Heart left ventricle (tissue), 16 donors: ENCODE results near the gene PRR5. TPM values are rescaled to one million over a fixed set of nuclear protein-coding genes. Genes with fewer than 3 reads are reported as not detected.

Source experiments
- ATAC-seq, 4 donors: fragments of 200-7000 bp; cut with Tn5 transposase; one replicate each; pipeline ENCODE4 v1.9.1; 2020 to 2022; ENCODE audit warnings: moderate library complexity in 4 of 4, mild to moderate bottlenecking in 3 of 4, moderate number of reproducible peaks in 1 of 4
- DNase-seq, 5 donors: peaks; one replicate each; pipeline ENCODE4 v3.0.0-alpha.2; 2020
- H3K27ac ChIP-seq, 12 donors: fragments of 200-600 bp; sonication (generic) in 4 of 12; one replicate each; pipeline versions ENCODE4 v1.5.0 to v1.8.0; 2016 to 2022; ENCODE audit warnings: mild to moderate bottlenecking in 2 of 12
- H3K27me3 ChIP-seq, 9 donors: fragments of 200-600 bp; sonication (generic) in 2 of 9; one replicate each; pipeline versions ENCODE4 v1.5.1 to v1.8.0; 2016 to 2022; ENCODE audit warnings: mild to moderate bottlenecking in 3 of 9
- H3K36me3 ChIP-seq, 9 donors: fragments of 200-600 bp; sonication (generic) in 2 of 9; one replicate each; pipeline versions ENCODE4 v1.5.0 to v1.8.0; 2018 to 2022; ENCODE audit warnings: mild to moderate bottlenecking in 2 of 9
- H3K4me1 ChIP-seq, 12 donors: fragments of 200-600 bp; sonication (generic) in 4 of 12; one replicate each; pipeline versions ENCODE4 v1.5.0 to v1.8.0; 2016 to 2022; ENCODE audit warnings: mild to moderate bottlenecking in 3 of 12
- H3K4me3 ChIP-seq, 12 donors: fragments of 200-600 bp; sonication (generic) in 4 of 12; one replicate each; pipeline versions ENCODE4 v1.5.0 to v1.8.0; 2017 to 2022; ENCODE audit warnings: mild to moderate bottlenecking in 9 of 12, moderate library complexity in 4 of 12
- H3K9me3 ChIP-seq, 12 donors: fragments of 200-600 bp; sonication (generic) in 4 of 12; one replicate each; pipeline versions ENCODE4 v1.5.0 to v1.8.0; 2016 to 2022; ENCODE audit warnings: mild to moderate bottlenecking in 1 of 12
- POLR2A ChIP-seq, 2 donors: fragments of 450-650 bp; IDR thresholded peaks; one replicate each; pipeline ENCODE4 v1.6.1; 2017; ENCODE audit warnings: antibody characterized with exemption in 2 of 2, mild to moderate bottlenecking in 2 of 2, moderate library complexity in 2 of 2
- WGBS, 4 donors: extraction: QIAGEN DNeasy Blood & Tissue Kit in 2 of 4; methylation state at CpG; one replicate each; pipeline versions ENCODE4 v1.1.5 to v1.1.7; 2013 to 2018; 5-methylcytosine and 5-hydroxymethylcytosine counted together
- intact Hi-C, 10 donors: fragments of 100-400 bp; cut with DNase I; formaldehyde crosslinking; loops; one replicate each; pipeline versions ENCODE4 v1.11.1 to v1.14.2; 2022
- polyA plus RNA-seq, 2 donors: library from polyadenylated mRNA; stranded (reverse); fragments of 200-250 nt; gene quantifications; one replicate each; pipeline ENCODE4 v1.2.3, GENCODE V29; 2013
- total RNA-seq, 9 donors: library from RNA; depleted of rRNA in 2 of 9; stranded (reverse); fragments of >200 nt in 2 of 9; fragmentation: NEBNext Ultra II Directional in 3 of 9; extraction: Animal tissue kit (Norgen Biotek cat#: 25700) in 3 of 9; gene quantifications; one replicate each; pipeline versions ENCODE4 v1.1.0 to v1.2.4, GENCODE V29; 2016 to 2023
- TF ChIP-seq, protein P1 (sequence below), 12 donors: fragments of 200-600 bp; sonication (generic) in 4 of 12; IDR thresholded peaks; one replicate each; pipeline versions ENCODE4 v1.5.0 to v1.8.0; 2018 to 2022; ENCODE audit warnings: antibody characterized with exemption in 12 of 12, mild to moderate bottlenecking in 5 of 12
- donor health status: ischemic (EF 13 %, LVEDD 7.1; RV severe dilation, severe dysfunction).
- donor health status: healthy with polysubstance abuse.
- donor health status: DM: no; HTN: yes; CAD: no.
- donor health status: DM: no; HTN: no; CAD: no.
- donor health status: ischemic (EF 25% LVEDD 6.9; RV normal size, moderate dysfunction).
- donor health status: ischemic (EF 25% LVEDD 5.7; RV mildly dilated, moderate dysfunction).
- donor health status: healthy.
- donor health status: DM: yes; HTN: yes; CAD: no.
- donor health status: ischemic (EF 35%, LVEDD 5.7; RV mildly dilated, moderate dysfunction).
- donor health status: nonischemic (EF 11% LVEDD 7.7; RV severe dilation, severe dysfunction).
- donor health status: DM: yes; HTN: yes; CAD: no.
- donor health status: PGD.
- donor health status: ischemic (EF 29% LVEDD 5.4; RV normal size, mild dysfunction).
- donor health status: nonischemic (EF 23%, LVEDD 6.1; RV moderate dilation, normal function).

PRR5 gene
- total and polyA plus RNA-seq, 11 donors, result 1.6 to 9.5 (median 2.2) TPM

DNA sequence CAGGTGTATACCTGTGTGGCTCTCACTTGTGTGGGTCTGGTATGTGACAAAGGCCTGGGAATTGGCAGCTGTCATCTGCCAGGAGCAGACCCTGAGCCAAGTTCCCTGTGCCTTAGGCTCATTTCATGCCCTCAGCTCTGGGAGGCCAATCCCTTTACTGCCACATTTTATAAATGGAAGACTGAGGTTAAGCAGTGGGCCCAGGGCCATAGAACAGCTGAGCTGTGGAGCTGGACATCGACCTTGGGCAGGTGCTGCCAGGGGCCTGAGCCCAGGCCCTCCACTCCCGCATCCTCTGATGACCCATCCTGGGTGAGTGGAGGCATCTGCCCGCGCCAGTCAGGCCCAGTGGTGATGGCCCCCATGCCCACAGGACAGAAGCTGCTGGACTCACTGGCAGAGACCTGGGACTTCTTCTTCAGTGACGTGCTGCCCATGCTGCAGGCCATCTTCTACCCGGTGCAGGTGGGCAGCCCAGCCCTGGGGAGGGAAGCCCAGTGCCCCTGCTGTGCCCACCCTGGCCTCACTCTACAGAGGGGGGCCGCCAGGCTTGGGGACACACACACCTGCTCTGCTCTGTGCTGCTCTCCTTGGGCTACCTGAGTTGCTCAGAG is 29.5 kb downstream of the PRR5 start:
- peaks cover 0 to 11% (median 5%) of the 10 kb centered on the region in 9 donors for H3K27me3 ChIP-seq
- H3K36me3 ChIP-seq, result no peaks in the 10 kb centered on the region
- DNase-seq (peak in 2 of 5 donors; percentile 13 to 20), ATAC-seq (no peak)
- intact Hi-C loops, result no loop called here
- no peak overlapping the region for H3K27ac ChIP-seq
- no peaks in the 10 kb centered on the region for H3K9me3 ChIP-seq
- WGBS, 4 donors, result 71 to 85% (median 82%) methylated on average over 5 to 7 of the region's 7 CpGs
- H3K4me3 ChIP-seq, result no peak overlapping the region
- TF ChIP-seq POLR2A (IDR thresholded peaks at IDR 0.05), result no peak
- TF ChIP-seq, protein P1, sequence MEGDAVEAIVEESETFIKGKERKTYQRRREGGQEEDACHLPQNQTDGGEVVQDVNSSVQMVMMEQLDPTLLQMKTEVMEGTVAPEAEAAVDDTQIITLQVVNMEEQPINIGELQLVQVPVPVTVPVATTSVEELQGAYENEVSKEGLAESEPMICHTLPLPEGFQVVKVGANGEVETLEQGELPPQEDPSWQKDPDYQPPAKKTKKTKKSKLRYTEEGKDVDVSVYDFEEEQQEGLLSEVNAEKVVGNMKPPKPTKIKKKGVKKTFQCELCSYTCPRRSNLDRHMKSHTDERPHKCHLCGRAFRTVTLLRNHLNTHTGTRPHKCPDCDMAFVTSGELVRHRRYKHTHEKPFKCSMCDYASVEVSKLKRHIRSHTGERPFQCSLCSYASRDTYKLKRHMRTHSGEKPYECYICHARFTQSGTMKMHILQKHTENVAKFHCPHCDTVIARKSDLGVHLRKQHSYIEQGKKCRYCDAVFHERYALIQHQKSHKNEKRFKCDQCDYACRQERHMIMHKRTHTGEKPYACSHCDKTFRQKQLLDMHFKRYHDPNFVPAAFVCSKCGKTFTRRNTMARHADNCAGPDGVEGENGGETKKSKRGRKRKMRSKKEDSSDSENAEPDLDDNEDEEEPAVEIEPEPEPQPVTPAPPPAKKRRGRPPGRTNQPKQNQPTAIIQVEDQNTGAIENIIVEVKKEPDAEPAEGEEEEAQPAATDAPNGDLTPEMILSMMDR (IDR thresholded peaks at IDR 0.05), result no peak
- H3K4me1 ChIP-seq, result peaks cover 0 to 25% (median 17%) of the 10 kb centered on the region in 12 donors

DNA sequence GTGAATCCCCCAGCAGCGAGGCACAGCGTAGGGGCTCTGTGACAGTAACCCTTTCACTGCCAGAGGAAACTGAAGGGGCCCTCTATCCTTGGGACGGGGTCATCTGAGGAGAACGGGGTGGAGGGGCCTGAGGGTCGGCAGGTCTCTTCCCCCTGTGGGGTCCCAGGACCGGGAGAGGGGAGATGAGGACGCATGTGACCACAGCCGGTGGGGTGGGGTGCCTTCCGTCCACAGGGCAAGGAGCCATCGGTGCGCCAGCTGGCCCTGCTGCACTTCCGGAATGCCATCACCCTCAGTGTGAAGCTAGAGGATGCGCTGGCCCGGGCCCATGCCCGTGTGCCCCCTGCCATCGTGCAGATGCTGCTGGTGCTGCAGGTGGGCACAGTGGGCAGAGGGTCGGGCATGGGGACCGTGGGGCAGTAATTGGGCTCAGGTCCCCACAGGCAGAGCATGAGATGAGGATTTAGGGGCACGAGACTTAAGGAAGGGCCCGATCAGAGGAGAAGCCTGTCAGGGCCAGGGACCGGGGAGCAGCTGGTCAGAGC is 30.1 kb downstream of the PRR5 start:
- TF ChIP-seq POLR2A (IDR thresholded peaks at IDR 0.05), result no peak
- TF ChIP-seq, protein P1 (IDR thresholded peaks at IDR 0.05), result no peak
- Histone ChIP-seq H3K9me3 (no peaks in the 10 kb centered on the region), H3K36me3 (no peaks in the 10 kb centered on the region), H3K4me1 (peaks cover 0 to 28% (median 18%) of the 10 kb centered on the region in 12 donors), H3K27me3 (peaks cover 0 to 17% (median 10%) of the 10 kb centered on the region in 9 donors), H3K27ac (no peak overlapping the region), H3K4me3 (no peak overlapping the region)
- ATAC-seq (no peak), DNase-seq (peak in 2 of 5 donors; percentile 14 to 21)
- intact Hi-C loops, result no loop called here
- WGBS, 4 donors, result 86 to 94% (median 90%) methylated on average over 8 to 21 of the region's 21 CpGs

DNA sequence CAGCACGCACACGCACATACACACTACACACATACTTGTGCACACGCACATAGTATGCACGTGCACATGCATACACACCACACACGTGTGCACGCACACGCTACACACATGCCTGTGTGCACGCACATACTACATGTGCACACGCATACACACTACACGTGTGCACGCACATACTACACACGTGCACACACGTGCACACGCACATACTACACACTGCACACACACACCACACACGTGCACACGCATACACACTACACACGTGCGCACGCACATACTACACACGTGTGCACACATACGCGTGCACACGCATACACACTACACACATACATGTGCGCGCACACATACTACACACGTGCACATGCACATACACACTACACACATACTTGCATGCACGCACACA is 30.7 kb downstream of the PRR5 start:
- intact Hi-C loops, result no loop called here
- H3K9me3 ChIP-seq, result no peaks in the 10 kb centered on the region
- TF ChIP-seq POLR2A (IDR thresholded peaks at IDR 0.05), result no peak
- TF ChIP-seq, protein P1 (IDR thresholded peaks at IDR 0.05), result no peak
- 88 to 93% (median 92%) methylated on average over 25 to 27 of the region's 27 CpGs for WGBS, 4 donors
- peaks cover 0 to 22% (median 13%) of the 10 kb centered on the region in 9 donors for H3K27me3 ChIP-seq
- DNase-seq (peak in 1 of 5 donors; percentile 17), ATAC-seq (no peak)
- H3K4me3 ChIP-seq, result no peak overlapping the region
- H3K4me1 ChIP-seq, result peaks cover 0 to 28% (median 18%) of the 10 kb centered on the region in 12 donors
- no peaks in the 10 kb centered on the region for H3K36me3 ChIP-seq
- no peak overlapping the region for H3K27ac ChIP-seq

DNA sequence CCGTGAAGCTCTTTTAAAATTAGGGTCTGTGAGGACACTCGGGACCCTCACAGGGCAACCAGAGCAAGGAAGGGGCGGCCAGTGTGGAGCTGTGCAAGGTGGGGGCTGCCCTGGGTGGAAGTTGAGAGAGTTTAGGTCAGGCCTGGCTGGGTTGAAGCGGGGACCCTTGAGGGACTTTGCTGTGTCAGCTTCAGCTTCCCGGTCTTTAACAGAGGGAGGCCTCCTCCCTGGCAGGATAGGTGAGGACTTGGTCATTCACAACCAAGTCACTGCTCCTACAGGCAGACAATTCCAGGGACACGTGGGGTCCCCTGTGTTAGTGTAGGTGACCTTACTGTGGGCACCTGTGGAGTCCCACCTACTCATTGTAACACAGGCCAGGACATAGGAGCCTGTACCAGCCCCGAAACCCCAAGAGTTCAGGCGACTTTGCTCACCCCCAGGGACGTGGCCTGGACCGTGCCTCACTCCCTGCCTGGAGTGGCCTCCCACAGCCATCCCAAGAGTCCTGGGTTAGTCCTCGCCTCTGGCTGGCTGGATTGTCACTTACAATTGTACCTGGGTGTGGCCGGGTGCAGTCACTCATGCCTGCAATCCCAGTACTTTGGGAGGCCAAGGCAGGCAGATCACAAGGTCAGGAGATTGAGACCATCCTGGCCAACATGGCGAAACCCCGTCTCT is 31.6 kb downstream of the PRR5 start:
- no peak overlapping the region for H3K4me3 ChIP-seq
- H3K27me3 ChIP-seq, result peaks cover 0 to 29% (median 17%) of the 10 kb centered on the region in 9 donors
- H3K27ac ChIP-seq, result no peak overlapping the region
- no peak for TF ChIP-seq POLR2A (IDR thresholded peaks at IDR 0.05)
- TF ChIP-seq, protein P1 (IDR thresholded peaks at IDR 0.05), result no peak
- no peak for ATAC-seq
- intact Hi-C loops, result loop anchor here in 1 of 10 donors (2.0 kb wide), 1 partner anchor 37 kb away; no protein-coding TSS in a partner anchor
- no peaks in the 10 kb centered on the region for H3K36me3 ChIP-seq
- H3K4me1 ChIP-seq, result peaks cover 0 to 26% (median 16%) of the 10 kb centered on the region in 12 donors
- no peaks in the 10 kb centered on the region for H3K9me3 ChIP-seq
- WGBS, 4 donors, result 84 to 92% (median 88%) methylated on average over 9 to 14 of the region's 14 CpGs
- peak in 1 of 5 donors; percentile 25 for DNase-seq
